Measurements from ENCODE around the gene CHD5. TPM values are rescaled to one million over a fixed set of nuclear protein-coding genes. Genes with fewer than 3 reads are reported as not detected.

CHD5 gene
- polyA plus RNA-seq, 1 experiment: 0.02 TPM

GRCh38 chr1:6111991-6112689, 68.0 kb downstream of the CHD5 start:
- ChIA-PET POLR2A (no interaction called here), CTCF (no interaction called here)
- DNase-seq (ENCODE audit: low read depth, low spot score): no peak
- no peak overlapping the region for H3K4me3 ChIP-seq (ENCODE audit: low read depth, low read length)
- no peak overlapping the region for H3K27ac ChIP-seq (ENCODE audit: low read depth, low read length)
- peaks cover 5% of the 10 kb centered on the region for H3K27me3 ChIP-seq (ENCODE audit: control insufficient read depth, insufficient read depth, low read length)
- TF ChIP-seq CTCF (IDR thresholded peaks at IDR 0.05; ENCODE audit: low read depth, low read length): no peak
- peaks cover 3% of the 10 kb centered on the region; the same call in 1 of the 2 replicates for H3K9me3 ChIP-seq (ENCODE audit: control insufficient read depth, insufficient read depth, low read length)

- no peak for TF ChIP-seq CTCF (IDR thresholded peaks at IDR 0.05; ENCODE audit: low read depth, low read length)
- ChIA-PET CTCF (no interaction called here), POLR2A (no interaction called here)
- H3K27me3 ChIP-seq (ENCODE audit: control insufficient read depth, insufficient read depth, low read length): peaks cover 5% of the 10 kb centered on the region
- no peak overlapping the region for H3K4me3 ChIP-seq (ENCODE audit: low read depth, low read length)
- no peak for DNase-seq (ENCODE audit: low read depth, low spot score)
- peaks cover 3% of the 10 kb centered on the region; the same call in 1 of the 2 replicates for H3K9me3 ChIP-seq (ENCODE audit: control insufficient read depth, insufficient read depth, low read length)
- no peak overlapping the region for H3K27ac ChIP-seq (ENCODE audit: low read depth, low read length)
These were observed 68.5 kb downstream of the CHD5 start for GRCh38 chr1:6111571-6111970.

- TF ChIP-seq CTCF (IDR thresholded peaks at IDR 0.05; ENCODE audit: low read depth, low read length): no peak
- no peak for DNase-seq (ENCODE audit: low read depth, low spot score)
- H3K9me3 ChIP-seq (ENCODE audit: control insufficient read depth, insufficient read depth, low read length): peaks cover 2% of the 10 kb centered on the region
- H3K27me3 ChIP-seq (ENCODE audit: control insufficient read depth, insufficient read depth, low read length): peaks cover 5% of the 10 kb centered on the region
- no peak overlapping the region for H3K27ac ChIP-seq (ENCODE audit: low read depth, low read length)
- CTCF ChIA-PET: interaction anchor here (0.6 kb wide), 1 partner anchor 17 kb away, joined by 4 read pairs; no protein-coding TSS in a partner anchor
- no peak overlapping the region for H3K4me3 ChIP-seq (ENCODE audit: low read depth, low read length)
- POLR2A ChIA-PET: no interaction called here
These were observed 69.8 kb downstream of the CHD5 start for GRCh38 chr1:6110326-6110725.

- ChIA-PET CTCF (interaction anchor here (1.1 kb wide), 1 partner anchor 78 kb away, joined by 3 read pairs; no protein-coding TSS in a partner anchor), POLR2A (no interaction called here)
- Histone ChIP-seq H3K9me3 (ENCODE audit: control insufficient read depth, insufficient read depth, low read length) (no peaks in the 10 kb centered on the region; the same call in 1 of the 2 replicates), H3K27me3 (ENCODE audit: control insufficient read depth, insufficient read depth, low read length) (peaks cover 5% of the 10 kb centered on the region), H3K27ac (ENCODE audit: low read depth, low read length) (no peak overlapping the region), H3K4me3 (ENCODE audit: low read depth, low read length) (no peak overlapping the region)
- TF ChIP-seq CTCF (IDR thresholded peaks at IDR 0.05; ENCODE audit: low read depth, low read length): no peak
- no peak for DNase-seq (ENCODE audit: low read depth, low spot score)
These were observed 70.4 kb downstream of the CHD5 start for GRCh38 chr1:6109688-6110087.

- TF ChIP-seq CTCF (IDR thresholded peaks at IDR 0.05; ENCODE audit: low read depth, low read length): peak; percentile 45
- DNase-seq (ENCODE audit: low read depth, low spot score): no peak
- H3K9me3 ChIP-seq (ENCODE audit: control insufficient read depth, insufficient read depth, low read length): no peaks in the 10 kb centered on the region; the same call in 1 of the 2 replicates
- POLR2A ChIA-PET: no interaction called here
- H3K4me3 ChIP-seq (ENCODE audit: low read depth, low read length): no peak overlapping the region
- H3K27me3 ChIP-seq (ENCODE audit: control insufficient read depth, insufficient read depth, low read length): peaks cover 5% of the 10 kb centered on the region
- CTCF ChIA-PET: interaction anchor here (1.0 to 1.1 kb wide), 4 partner anchors 15 to 136 kb away, joined by 3 to 6 read pairs (median 4); no protein-coding TSS in a partner anchor
- H3K27ac ChIP-seq (ENCODE audit: low read depth, low read length): no peak overlapping the region
These were observed 71.0 kb downstream of the CHD5 start for GRCh38 chr1:6108937-6109614.

Data from AG04450 (cell line).